ENCODE data around the gene IQSEC1. TPM values are rescaled to one million over a fixed set of nuclear protein-coding genes. Genes with fewer than 3 reads are reported as not detected.

IQSEC1 gene
- total RNA-seq, 1 donor from 2014 or later, result 55.2 TPM

DNA sequence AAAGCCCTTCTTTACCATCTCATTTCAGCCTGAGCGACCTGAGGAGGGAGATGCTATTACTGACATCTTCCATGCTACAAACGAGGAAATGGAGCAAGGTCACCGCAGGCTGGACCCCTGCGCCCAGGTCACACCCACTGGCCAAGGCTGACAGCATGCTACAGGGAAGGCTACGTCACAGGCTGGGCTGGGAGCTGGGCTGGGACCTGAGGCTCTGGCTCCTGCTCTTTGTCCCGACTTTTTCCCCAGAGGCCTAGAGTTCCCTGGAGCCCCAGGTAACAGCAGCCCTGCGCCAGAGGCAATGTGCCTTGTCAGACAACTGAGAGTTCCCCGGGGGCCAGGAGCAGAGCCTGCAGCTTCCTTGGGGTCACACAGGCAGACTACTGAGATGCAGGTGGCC is 87.2 kb downstream of the IQSEC1 start:
- no peak for DNase-seq (ENCODE audit: low spot score)

DNA sequence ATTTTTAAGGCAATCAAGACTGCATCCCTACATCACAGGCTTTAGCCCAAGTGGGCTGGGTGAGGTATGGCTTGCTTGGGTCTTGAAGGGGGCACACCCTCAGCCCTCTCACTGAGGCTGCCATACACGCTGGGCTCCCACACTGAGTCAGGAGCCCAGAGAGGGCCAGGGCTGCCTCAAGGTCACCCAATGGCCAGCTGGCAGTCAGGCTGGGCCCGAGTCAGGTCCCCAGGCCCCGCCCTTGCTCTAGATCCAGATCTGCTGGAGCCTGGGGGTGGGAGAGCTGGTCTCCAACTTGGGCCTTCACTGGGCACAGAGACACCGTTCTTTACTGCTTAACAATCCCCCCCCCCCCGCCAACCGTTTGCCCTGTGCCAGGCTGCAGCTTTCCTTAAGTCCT is 88.1 kb downstream of the IQSEC1 start:
- DNase-seq (ENCODE audit: low spot score), result no peak

- peak; percentile 67 for DNase-seq (ENCODE audit: low spot score)
These were observed 89.0 kb downstream of the IQSEC1 start for GRCh38 chr3:12984023-12984823.

DNA sequence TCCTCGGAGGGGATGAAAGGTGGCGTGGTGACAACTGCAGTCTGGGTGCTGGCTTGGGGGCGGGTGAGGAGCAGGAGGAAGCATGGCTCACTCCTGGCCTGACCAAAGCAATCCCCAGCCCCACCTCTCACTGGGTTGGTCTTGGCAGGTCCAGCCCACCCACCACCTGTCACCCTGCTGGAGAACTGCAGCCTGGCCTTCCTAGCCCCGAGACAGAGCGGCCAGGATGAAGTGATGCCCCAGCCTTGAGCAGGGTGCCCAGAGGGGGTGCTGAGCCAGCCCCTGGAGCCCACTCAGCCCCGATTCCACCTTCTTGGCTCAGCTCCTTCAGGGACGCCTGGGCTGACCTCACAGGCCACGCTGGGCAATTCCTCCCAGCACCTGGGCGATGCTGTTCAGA is 89.9 kb downstream of the IQSEC1 start:
- no peak for DNase-seq (ENCODE audit: low spot score)

- DNase-seq (ENCODE audit: low spot score), result no peak
These were observed 90.6 kb downstream of the IQSEC1 start for GRCh38 chr3:12982619-12983101.

DNA sequence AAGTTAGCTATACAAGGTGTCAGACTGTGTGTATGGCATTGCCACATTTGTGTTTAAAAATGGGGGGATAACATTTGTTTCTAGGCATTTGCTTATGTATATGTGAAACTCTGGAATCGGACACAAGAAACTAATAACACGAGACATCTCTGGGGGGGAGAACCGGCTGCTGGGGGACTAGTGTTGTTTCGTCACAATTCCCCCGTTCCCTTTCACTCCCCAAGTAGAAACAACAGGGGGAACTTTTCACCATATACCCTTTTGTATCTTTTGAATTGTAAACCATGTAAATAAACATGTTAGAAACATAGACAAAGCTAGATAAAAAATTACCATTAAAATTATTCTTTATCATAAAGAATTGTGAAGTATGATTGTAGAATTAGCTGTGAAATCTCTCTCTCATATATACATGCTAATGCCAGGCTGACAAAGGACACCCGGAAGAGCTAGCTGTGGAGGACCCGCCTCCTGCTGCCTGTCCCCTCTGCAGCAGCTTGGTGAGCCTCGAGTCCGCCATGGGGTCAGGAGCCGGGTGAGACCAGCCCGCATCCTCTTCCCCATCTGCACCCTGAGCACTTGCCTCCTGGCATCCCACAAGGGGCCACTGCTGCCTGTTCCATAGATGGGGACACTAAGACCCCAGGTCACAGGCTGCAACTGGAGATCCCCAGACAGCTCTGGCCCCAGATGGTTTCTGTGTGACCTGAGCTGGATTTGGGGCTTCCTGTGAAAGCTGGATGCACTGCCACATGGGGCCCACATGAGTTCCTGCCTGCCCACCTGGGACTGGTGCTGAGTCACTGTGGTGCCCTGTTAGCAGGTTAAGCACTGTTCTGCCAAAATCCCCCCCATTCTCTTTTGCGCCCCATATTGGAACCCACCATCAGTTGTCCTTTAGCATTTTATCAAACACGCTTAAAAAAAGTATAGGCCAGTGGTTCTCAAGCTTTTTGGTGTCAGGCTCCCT is 91.6 kb downstream of the IQSEC1 start:
- no peak for DNase-seq (ENCODE audit: low spot score)

DNA sequence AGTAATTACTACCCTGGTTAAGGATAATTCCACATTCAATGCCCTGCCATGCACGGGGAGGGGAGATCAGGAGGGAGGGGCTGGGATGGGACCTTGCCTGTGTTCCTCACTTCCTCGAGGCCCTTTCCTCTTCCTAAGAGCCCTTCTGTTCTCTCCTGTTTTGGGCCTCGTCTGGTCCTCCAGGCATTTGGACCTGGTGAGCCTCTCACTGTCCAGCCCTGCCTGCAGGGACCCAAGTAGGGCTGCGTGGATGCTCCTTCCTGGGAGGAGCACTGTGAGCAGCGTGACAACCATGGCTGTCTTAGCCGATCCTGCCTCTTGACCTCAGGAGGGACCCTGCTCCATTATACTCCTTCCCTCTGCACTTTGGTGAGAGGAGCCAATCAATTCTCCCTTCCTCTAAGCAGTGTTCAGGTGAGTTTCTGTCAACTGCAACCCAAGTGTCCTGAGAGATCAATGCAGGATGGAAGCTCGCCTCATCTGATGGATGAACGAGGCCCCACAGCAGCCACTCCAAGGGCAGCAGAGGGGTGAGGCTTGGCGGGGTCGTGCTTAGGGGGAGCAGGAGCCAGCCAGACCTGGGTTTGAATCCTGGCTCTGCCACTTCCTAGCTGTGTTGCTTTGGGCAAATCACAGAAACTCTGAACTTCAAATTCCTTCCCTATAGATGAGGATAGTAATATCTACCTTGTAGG is 92.5 kb downstream of the IQSEC1 start:
- DNase-seq (ENCODE audit: low spot score), result no peak

GRCh38 chr3:12979947-12980487 is 93.2 kb downstream of the IQSEC1 start:
- no peak for DNase-seq (ENCODE audit: low spot score)

DNA sequence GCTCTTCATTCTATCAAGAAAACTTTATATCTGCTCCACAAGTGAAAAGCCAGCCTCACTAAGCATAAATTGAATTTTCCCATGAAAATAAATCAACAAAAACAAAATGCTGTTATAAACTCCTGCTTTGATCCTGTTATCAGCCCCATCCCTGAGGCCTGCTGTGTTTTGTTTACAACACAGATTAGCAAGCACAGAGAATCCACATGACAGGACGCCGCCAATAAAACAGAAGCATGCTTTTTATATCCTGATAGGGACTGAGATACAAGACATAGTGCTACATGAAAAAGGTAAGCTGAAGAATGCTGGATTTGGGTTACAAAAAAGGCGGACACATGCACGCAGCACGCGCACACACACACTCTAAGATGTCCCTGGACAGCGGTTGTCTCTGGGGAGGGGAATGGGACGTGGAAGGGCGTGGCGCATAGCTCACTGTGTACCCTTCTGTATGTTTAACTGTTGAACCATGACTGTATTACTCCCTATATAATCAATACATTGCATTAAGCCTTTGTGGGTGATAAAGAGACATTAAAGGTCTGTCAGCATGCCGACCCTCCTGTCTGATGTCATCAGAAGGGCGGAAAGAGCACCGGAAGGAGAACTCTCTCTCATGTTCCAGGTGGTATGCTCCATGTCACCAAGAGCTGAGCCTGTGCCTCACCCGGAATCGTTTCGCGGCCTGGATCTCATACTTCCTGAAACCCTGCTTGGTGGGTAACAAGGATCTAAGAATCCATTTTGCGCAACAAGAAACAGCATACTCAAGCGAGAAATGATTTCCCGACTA is 93.9 kb downstream of the IQSEC1 start:
- no peak for DNase-seq (ENCODE audit: low spot score)

DNA sequence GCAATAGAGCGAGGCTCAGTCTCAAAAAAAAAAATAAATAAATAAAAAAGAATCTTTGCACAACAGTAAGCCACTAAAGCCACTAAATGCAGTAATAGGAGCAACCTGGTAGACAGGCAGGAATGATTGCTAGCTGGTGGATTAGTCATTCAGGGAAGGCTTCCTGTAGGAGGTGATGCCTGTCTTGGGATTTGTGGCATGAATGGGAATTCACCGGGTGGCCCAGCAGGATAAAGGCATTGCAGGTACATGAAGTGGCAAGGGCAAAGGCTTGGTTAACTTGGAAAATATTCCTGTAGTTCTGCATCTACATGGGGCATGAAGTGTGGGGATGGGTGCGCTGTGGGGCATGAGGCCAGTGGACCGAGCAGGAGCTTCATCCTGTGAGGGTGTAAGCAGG is 94.5 kb downstream of the IQSEC1 start:
- no peak for DNase-seq (ENCODE audit: low spot score)

GRCh38 chr3:12977117-12977808 is 96.0 kb downstream of the IQSEC1 start:
- DNase-seq (ENCODE audit: low spot score), result no peak

DNA sequence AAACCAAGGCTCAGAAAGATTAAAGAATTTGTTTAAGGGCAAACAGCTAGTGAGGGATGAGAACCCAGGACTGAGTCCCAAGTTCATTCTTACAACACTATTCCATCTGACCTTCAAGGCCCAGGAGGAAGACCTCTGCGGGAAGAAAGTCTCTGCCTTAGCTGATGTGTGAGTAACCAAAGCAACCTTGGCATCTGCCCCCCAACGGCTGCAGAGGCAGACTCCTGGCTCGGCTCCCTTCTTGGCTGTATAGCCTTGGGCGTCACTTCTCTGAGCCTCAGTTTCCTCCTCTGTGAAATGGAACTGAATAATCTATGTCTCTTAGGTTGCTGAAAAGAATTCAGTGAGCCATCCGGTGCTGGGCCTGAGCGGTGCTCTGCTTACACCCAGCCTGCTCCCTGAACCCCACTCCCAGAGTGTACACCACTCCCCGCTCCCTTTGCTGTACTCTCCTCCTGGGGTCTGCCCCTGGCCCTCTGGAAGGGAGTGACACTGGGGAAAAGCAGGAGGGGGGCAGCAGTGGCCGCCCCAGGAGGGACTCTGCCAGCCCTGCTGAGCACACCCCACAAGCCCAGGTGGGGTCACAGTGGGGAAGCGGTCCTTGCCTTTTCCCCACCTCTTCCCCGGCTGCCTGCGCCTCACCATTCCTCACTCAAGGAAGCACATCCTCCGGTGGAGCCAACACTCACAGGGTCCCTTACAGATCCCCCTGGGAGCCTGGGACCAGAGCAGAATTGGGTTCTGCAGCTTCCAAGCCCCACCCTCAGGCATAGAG is 97.3 kb downstream of the IQSEC1 start:
- DNase-seq (ENCODE audit: low spot score), result no peak

GRCh38 chr3:12974819-12975218 is 98.4 kb downstream of the IQSEC1 start:
- no peak for DNase-seq (ENCODE audit: low spot score)

- no peak for DNase-seq (ENCODE audit: low spot score)
These were observed 98.9 kb downstream of the IQSEC1 start for GRCh38 chr3:12974334-12974733.

GRCh38 chr3:12973827-12974226 is 99.4 kb downstream of the IQSEC1 start:
- DNase-seq (ENCODE audit: low spot score), result no peak

DNA sequence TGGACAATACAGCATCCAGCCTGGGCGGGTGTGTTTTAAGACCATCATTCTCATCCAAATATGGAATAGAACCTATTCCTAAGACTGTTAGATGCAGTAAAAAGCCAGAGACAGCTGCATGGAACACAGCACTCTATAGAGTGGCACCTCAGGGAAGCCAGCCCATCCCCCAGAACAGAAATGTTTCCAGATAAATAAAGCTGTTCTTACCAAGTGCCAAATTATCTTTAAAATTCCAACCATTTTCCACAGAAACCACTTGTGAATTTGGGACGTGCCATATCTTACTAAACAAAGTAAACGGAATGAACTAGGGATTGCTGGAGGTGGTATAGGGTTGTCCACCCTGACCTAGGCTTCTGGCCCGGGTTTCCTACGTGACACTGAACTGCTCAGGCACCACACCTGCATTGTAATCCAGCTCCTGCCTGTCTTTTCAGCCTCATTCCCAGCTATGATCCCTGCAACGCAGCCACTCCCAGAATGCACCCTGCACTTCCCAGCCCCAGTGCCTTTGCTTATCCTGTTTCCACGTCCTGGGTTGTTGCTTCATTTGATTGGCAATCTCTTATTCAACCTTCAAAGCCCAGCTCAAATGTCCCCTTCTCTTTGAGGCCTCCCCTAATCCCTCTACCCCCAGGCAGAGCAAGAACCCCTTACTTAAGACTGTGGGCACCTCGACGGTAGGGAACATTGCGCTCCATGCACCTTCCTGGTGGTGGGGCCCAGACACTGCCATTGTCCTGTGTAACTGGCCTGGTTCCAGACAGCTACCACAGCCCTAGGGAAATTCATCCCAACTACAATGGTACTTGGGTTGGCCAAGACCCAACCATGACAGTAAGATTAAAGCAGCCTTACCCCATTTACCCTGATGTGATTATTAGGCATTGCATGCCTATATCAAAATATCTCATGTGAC is 100.2 kb downstream of the IQSEC1 start:
- DNase-seq (ENCODE audit: low spot score), result no peak

DNA sequence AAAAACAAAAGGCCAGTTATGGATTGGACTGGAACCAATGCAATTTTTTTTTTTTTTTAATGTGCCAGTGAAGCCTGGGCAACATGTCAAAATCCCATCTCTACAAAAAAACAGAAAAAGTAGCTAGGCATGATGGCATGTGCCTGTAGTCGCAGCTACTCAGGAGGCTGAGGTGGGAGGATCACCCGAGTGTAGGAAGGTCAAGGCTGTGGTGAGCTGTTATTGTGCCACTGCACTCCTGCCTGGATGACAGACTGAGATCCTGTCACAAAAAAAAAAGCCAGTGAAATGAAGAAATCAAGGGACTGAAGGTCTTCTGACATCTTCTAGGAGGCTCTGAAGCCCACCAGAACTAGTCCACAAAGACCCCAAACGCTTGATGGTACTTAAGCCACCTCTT is 101.2 kb downstream of the IQSEC1 start:
- no peak for DNase-seq (ENCODE audit: low spot score)

- DNase-seq (ENCODE audit: low spot score), result no peak
These were observed 102.5 kb downstream of the IQSEC1 start for GRCh38 chr3:12970684-12971083.
